Measurements from ENCODE around the gene PAX7. TPM values are rescaled to one million over a fixed set of nuclear protein-coding genes. Genes with fewer than 3 reads are reported as not detected.

Gene PAX7
- total RNA-seq, 2 experiments from 2014 or later = not detected

DNA sequence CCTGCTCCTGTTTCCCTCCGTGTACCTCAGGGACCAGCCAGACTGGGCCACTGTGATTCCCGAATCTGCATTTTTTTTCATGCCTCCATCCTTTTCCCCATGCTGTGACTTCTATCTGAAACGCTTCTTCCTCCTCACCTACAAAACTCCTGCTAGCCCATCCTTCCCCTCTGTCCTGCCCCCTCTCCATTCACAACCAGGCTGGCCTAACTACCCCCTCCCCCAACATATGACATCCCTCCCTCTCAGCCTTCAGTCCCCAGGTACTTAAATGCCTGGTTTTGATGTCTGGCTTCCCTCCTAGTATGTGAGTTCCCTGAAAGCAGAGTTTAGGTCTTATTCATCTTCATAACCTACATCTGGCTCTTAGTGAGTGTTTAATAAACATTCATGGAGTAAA is 146.1 kb downstream of the PAX7 start:
- Mint-ChIP-seq H3K4me1 (no peaks in the 10 kb centered on the region), H3K36me3 (no peaks in the 10 kb centered on the region), H3K9me3 (ENCODE audit: low read depth) (no peaks in the 10 kb centered on the region), H3K27ac (no peak overlapping the region), H3K27me3 (peaks cover 26% of the 10 kb centered on the region), H3K4me3 (no peak overlapping the region)
- CTCF ChIA-PET = no interaction called here
- DNase-seq (no peak), ATAC-seq (no peak)

DNA sequence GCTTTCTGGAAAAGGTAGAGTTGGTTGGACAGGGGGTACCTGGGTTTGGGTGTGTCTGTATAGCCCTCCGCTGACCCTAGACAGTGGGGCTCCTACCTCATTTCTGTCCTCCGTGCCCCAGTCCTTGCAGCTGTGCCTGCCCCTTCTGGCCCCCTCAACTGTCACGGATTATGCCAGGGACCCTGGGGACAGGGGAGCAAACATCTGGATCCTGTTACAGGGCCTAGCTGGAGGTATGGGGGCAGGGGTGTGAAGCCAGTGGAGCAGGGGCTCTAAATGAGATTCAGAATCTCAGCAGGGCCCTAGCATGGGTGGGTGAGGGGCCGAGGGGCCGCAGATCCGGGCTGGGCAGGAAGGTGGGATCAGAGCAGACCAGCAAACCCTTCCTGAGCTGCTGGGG is 147.8 kb downstream of the PAX7 start:
- peaks cover 32% of the 10 kb centered on the region for H3K27me3 Mint-ChIP-seq
- H3K9me3 Mint-ChIP-seq (ENCODE audit: low read depth) = no peaks in the 10 kb centered on the region
- no peaks in the 10 kb centered on the region for H3K4me1 Mint-ChIP-seq
- H3K27ac Mint-ChIP-seq = no peak overlapping the region
- no peak overlapping the region for H3K4me3 Mint-ChIP-seq
- CTCF ChIA-PET = no interaction called here
- DNase-seq (no peak), ATAC-seq (no peak)
- no peaks in the 10 kb centered on the region for H3K36me3 Mint-ChIP-seq

DNA sequence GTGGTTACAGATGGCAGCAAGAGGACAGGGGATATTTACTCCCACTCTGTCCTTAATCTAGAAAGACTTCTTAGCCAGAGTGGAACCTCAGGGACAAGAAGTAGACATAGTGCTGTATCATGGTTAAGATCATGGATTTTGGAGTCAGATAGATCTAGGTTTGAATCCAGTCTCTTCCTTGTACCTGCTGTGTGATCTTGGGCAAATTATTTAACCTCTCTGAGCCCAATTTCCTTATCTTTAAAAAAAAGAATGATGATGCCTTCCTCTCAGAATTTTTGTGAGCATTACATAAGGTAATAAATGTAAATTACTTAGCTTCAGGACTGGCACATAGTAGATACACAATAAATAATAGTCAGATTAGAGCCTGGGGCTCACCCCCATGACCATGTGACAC is 150.4 kb downstream of the PAX7 start:
- CTCF ChIA-PET = no interaction called here
- Mint-ChIP-seq H3K9me3 (ENCODE audit: low read depth) (no peaks in the 10 kb centered on the region), H3K27me3 (peaks cover 43% of the 10 kb centered on the region), H3K36me3 (no peaks in the 10 kb centered on the region), H3K4me3 (no peak overlapping the region), H3K27ac (no peak overlapping the region), H3K4me1 (no peaks in the 10 kb centered on the region)
- DNase-seq = no peak
- no peak for ATAC-seq

DNA sequence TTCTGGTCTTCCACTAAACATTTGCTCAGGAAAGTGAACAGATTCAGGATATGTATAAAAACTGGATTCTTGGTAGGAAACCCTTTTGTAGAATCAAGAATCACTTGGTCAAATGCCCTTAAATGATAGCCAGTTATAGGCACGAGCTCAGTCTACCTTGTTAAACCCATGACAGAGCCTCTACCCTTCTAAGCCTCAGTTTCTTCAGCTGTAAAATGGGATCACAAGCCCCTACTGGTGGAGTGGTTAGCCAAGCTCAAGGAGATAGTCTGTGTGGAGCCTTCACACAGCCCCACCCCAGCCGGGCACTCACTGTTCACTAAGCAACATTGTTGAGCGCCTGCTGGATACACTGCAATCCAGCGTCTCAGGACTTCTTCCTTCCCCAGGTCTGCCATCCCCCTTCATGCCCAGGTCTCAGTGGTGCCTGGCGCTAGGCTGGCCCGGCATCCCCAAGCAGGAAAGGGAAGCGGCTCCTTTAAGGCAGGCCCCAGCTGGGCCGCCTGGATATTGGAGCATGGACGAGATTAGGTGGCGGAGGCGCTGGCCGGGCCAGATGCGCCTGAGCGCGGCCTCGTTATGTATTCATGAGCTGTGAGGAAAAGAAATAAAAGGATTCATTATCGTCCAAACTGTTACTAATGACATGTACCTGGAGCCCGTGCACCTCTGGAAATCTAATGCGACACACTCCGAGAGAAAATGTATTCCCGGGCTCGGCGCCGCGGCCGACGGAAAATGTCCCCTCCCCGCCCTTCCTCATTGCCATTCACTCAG is 153.2 kb downstream of the PAX7 start:
- ATAC-seq = no peak
- Mint-ChIP-seq H3K27ac (no peak overlapping the region), H3K9me3 (ENCODE audit: low read depth) (no peaks in the 10 kb centered on the region), H3K4me1 (no peaks in the 10 kb centered on the region), H3K27me3 (peaks cover 39% of the 10 kb centered on the region), H3K36me3 (no peaks in the 10 kb centered on the region), H3K4me3 (no peak overlapping the region)
- CTCF ChIA-PET = no interaction called here
- DNase-seq = no peak

DNA sequence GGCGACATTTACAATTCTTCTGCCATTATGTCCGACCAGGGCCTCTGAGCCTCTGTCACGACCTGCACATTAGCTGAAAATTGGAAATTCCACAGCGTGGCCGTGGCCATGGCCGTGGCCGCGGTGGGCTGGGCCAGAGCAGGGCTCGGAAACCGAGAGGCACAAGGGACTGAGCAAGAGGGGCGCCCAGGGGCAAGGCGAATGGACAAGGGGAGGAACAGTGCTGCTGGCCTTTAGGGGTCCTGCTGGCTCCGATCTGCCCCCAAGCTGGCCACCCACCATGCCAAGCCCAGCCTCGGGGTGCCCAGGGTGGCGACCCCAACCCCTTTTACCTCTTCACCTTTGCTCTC is 153.8 kb downstream of the PAX7 start:
- H3K4me3 Mint-ChIP-seq = no peak overlapping the region

DNA sequence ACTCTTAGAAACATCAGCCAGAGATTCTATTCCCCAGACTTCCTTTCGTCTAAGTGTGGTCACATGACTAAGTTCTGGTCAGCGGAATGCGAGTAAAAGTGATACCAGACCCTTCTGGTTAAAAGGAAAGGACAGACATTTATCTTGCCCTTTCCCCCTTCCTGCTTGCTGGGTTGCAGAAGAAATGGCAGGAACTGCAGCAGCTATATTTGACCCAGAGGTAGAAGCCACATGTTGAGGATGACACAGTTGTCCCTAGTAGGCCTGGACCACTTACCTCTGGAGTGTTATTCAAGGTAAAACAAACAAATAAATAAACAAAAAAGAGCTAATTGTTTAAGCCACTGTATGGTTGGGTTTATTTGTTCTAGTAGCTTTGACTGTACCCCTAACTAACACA is 155.5 kb downstream of the PAX7 start:
- CTCF ChIA-PET = no interaction called here
- no peak for ATAC-seq
- DNase-seq = no peak
- Mint-ChIP-seq H3K9me3 (ENCODE audit: low read depth) (no peaks in the 10 kb centered on the region), H3K36me3 (no peaks in the 10 kb centered on the region), H3K27me3 (peaks cover 43% of the 10 kb centered on the region), H3K4me3 (no peak overlapping the region), H3K27ac (no peak overlapping the region), H3K4me1 (no peaks in the 10 kb centered on the region)

More for the DNA sequence above, 153.8 kb downstream of the PAX7 start:
- Mint-ChIP-seq H3K27me3 (peaks cover 36% of the 10 kb centered on the region), H3K27ac (no peak overlapping the region), H3K4me1 (no peaks in the 10 kb centered on the region), H3K36me3 (no peaks in the 10 kb centered on the region), H3K9me3 (ENCODE audit: low read depth) (no peaks in the 10 kb centered on the region)
- no peak for DNase-seq
- CTCF ChIA-PET = no interaction called here
- no peak for ATAC-seq

DNA sequence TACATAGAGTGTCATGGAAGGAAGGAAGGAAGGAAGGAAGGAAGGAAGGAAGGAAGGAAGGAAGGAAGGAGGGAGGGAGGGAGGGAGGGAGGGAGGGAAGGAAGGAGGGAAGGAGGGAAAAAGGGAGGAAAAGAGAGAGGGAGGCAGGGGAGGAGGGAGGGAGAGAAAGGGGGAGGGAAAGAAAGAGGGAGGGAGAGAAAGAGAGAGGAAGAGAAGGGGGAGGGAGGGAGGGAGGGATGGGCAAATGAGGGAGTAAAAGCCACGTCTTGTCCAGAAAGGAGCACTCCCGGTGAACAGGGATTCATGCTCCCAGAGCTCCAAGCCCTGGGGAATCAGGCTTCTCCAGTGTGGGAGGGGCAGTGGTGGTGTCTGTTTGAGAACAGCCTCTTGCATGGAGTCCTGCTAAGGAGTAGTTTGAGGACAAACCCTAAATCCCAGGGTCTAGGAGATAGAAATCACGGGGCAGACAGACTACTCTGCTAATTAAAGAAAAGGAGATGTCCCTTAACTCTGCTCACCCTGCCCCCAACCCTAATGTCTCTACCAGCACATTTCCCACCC is 157.3 kb downstream of the PAX7 start:
- H3K4me3 Mint-ChIP-seq = no peak overlapping the region
- CTCF ChIA-PET = no interaction called here

DNA sequence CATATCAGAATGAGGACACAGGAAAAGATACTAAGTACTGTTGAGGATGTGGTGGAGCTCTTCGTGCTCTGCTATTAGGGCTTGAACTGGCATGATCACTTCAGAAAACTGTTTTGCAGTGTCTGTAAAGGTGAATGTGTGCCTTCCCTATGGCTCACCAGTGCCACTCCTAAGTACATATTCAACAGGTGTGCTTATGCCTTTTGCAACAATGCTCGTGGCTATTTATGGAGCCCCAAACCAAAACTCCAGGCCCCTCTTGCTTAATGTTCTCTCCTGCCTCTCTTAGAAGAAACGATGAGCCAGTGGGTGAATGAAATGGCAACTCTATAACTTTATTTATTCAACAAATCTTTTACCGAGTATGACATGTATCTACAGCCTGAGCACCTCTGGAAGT is 158.6 kb downstream of the PAX7 start:
- H3K36me3 Mint-ChIP-seq = no peaks in the 10 kb centered on the region
- H3K4me3 Mint-ChIP-seq = no peak overlapping the region
- H3K4me1 Mint-ChIP-seq = no peaks in the 10 kb centered on the region
- no peak overlapping the region for H3K27ac Mint-ChIP-seq
- DNase-seq (no peak), ATAC-seq (no peak)
- CTCF ChIA-PET = no interaction called here
- H3K9me3 Mint-ChIP-seq (ENCODE audit: low read depth) = no peaks in the 10 kb centered on the region
- peaks cover 33% of the 10 kb centered on the region for H3K27me3 Mint-ChIP-seq

More for the DNA sequence above, 157.3 kb downstream of the PAX7 start:
- no peak for ATAC-seq
- Mint-ChIP-seq H3K27ac (no peak overlapping the region), H3K36me3 (no peaks in the 10 kb centered on the region), H3K27me3 (peaks cover 40% of the 10 kb centered on the region), H3K9me3 (ENCODE audit: low read depth) (no peaks in the 10 kb centered on the region), H3K4me1 (no peaks in the 10 kb centered on the region)
- no peak for DNase-seq

DNA sequence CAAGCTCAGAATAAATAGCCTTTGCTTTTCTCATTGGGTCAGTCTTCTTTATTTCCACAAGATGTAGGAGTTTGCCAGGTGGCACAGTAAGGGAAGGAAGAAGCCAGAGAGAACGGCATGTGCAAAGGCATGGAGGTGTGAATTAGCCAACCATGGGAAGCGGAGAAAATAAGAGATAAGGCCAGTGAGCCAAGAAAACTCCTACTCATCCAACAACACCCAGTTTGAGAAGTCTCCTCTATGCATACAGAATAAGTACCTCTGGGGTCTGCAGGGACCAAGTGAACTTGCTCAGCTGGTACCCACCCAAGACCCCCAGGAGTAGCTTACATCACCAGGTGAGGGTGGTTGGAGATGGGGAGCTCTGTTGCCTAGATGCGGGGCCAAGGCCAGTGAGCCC is 162.1 kb downstream of the PAX7 start:
- Mint-ChIP-seq H3K27ac (no peak overlapping the region), H3K4me3 (no peak overlapping the region), H3K4me1 (no peaks in the 10 kb centered on the region), H3K27me3 (peaks cover 23% of the 10 kb centered on the region), H3K9me3 (ENCODE audit: low read depth) (no peaks in the 10 kb centered on the region), H3K36me3 (no peaks in the 10 kb centered on the region)
- no peak for DNase-seq
- CTCF ChIA-PET = no interaction called here
- ATAC-seq = no peak

DNA sequence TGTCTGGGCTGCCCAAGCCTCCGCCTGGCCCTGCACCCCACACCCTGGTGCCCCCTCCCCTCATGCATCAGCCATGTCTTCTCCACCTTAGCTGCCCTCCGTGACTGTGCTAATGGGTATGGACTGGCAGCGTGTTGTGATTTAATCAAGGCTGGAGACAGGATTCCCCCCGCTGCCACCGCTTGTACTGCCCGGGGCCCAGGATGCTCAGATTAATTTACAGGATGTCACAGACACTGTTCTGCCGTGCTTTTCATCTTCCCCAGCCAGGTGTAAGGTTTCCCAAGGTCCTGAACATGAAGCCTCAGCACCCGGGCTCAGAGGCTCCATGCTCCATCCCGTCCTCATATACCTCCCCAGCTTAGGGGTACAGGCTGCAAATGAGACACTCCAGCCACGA is 162.5 kb downstream of the PAX7 start:
- Mint-ChIP-seq H3K27me3 (peaks cover 23% of the 10 kb centered on the region), H3K9me3 (ENCODE audit: low read depth) (no peaks in the 10 kb centered on the region), H3K4me3 (no peak overlapping the region), H3K27ac (no peak overlapping the region), H3K4me1 (no peaks in the 10 kb centered on the region), H3K36me3 (no peaks in the 10 kb centered on the region)
- DNase-seq (no peak), ATAC-seq (no peak)
- CTCF ChIA-PET = no interaction called here

DNA sequence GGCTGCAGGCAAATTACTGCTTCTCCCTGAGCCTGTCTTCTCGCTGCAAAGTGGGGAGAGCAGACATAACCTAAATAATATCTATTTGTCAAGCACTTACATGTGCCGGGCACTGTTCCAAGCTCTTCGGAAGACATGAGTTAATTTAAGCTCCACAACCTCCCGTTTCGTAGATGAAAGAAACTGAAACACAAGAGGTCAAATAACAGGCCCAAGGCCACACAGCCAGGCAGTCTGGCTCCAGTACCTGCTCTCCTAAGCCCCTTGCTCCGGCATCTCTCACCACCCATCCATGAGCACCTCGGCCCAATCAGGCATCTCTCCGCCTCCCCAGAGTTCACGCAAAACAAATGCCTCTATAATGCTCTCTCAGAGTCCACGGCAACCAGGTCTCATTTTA is 163.4 kb downstream of the PAX7 start:
- no peak overlapping the region for H3K4me3 Mint-ChIP-seq
- CTCF ChIA-PET = no interaction called here
- H3K36me3 Mint-ChIP-seq = no peaks in the 10 kb centered on the region
- DNase-seq = no peak
- peaks cover 19% of the 10 kb centered on the region for H3K27me3 Mint-ChIP-seq
- no peaks in the 10 kb centered on the region for H3K4me1 Mint-ChIP-seq
- H3K9me3 Mint-ChIP-seq (ENCODE audit: low read depth) = no peaks in the 10 kb centered on the region
- ATAC-seq = no peak
- no peak overlapping the region for H3K27ac Mint-ChIP-seq

DNA sequence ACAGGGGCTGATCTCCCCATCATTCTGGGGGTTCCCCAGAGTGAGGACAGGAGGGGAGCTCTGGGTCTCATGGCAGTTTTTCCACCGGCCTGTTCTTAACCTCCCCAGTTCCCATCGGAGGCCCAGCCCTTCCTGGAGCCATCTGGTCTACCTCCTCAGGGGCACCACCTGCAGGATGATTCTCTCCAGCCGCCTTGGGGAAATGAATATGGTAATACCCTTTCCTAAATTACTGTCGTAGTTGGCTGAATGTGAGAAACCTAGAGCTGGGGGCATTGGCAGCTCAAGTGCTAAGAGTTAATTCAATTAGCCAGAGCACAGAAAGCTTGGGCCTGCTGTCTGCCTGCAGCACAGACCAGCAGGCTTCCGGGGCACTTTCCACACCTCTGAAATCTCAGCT is 163.9 kb downstream of the PAX7 start:
- ATAC-seq = no peak

DNA sequence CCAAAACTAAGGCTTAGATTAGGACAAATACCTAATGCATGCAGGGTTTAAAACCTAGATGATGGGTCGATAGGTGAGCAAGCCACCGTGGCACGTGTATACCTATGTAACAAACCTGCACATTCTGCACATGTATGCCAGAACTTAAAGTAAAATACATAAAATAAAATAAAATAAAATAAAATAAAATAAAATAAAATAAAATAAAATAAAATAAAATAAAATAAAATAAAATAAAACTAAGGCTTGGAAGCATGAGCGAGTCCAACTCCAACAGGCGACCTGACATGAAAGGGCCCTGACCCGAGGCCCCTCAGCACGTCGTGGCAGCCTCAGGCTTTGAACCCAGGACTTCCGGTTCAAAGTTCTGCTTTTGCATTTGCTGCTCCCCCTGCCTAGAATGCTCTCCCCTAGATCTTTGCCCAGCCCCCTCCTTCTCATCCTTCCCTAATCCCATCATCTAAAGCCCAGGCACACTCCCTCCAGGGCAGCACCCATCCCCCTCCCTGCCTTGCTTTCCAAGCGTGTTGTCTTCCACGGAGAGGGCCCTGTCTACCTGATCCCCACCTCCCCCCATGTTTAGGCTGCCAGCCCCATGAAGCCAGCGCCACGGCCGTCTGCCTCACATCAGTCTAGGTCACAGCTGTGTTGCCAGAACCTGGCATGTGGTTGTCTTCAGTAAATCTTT is 164.5 kb downstream of the PAX7 start:
- ATAC-seq (no peak), DNase-seq (no peak)
- Mint-ChIP-seq H3K4me3 (no peak overlapping the region), H3K27ac (no peak overlapping the region), H3K4me1 (no peaks in the 10 kb centered on the region), H3K27me3 (peaks cover 12% of the 10 kb centered on the region), H3K36me3 (no peaks in the 10 kb centered on the region), H3K9me3 (ENCODE audit: low read depth) (no peaks in the 10 kb centered on the region)
- CTCF ChIA-PET = no interaction called here

More for the DNA sequence above, 163.9 kb downstream of the PAX7 start:
- Mint-ChIP-seq H3K4me1 (no peaks in the 10 kb centered on the region), H3K36me3 (no peaks in the 10 kb centered on the region), H3K9me3 (ENCODE audit: low read depth) (no peaks in the 10 kb centered on the region), H3K27ac (no peak overlapping the region), H3K27me3 (peaks cover 16% of the 10 kb centered on the region), H3K4me3 (no peak overlapping the region)
- CTCF ChIA-PET = no interaction called here
- no peak for DNase-seq

DNA sequence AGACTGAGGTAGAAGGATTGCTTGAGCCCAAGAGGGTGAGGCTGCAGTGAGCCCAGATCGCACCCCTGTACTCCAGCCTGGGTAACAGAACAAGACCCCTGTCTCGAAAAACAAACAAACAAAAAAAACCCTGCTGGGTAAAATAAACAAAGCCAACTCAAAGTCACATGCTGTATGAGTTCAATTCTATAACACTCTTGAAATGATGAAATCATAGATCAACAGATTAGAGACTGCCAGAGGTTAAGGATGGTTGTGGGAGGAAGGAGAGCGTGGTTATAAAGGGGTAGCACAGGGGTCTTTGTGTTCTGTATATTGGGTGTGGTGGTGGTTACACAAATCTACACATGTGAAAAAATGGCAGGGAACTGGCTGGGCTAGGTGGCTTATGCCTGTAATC is 166.3 kb downstream of the PAX7 start:
- DNase-seq (no peak), ATAC-seq (no peak)
- Mint-ChIP-seq H3K27ac (no peak overlapping the region), H3K9me3 (ENCODE audit: low read depth) (no peaks in the 10 kb centered on the region), H3K4me1 (no peaks in the 10 kb centered on the region), H3K4me3 (no peak overlapping the region), H3K36me3 (no peaks in the 10 kb centered on the region), H3K27me3 (peaks cover 6% of the 10 kb centered on the region)
- CTCF ChIA-PET = no interaction called here
